GM12878 (cell line): ENCODE results near the gene GNB5. TPM values are rescaled to one million over a fixed set of nuclear protein-coding genes. Genes with fewer than 3 reads are reported as not detected.

Experiments used
- ATF2 ChIP-seq: IDR thresholded peaks from 2 replicates; pipeline ENCODE4 v1.6.1; 2012; ENCODE audit warnings: low read length, inconsistent platforms
- BMI1 ChIP-seq: fragments of 450-650 bp; IDR thresholded peaks from 2 replicates; pipeline ENCODE4 v1.6.1; 2016; ENCODE audit warnings: mild to moderate bottlenecking, moderate library complexity, borderline replicate concordance
- CHD4 ChIP-seq: fragments of 200-600 bp; sonication (generic); IDR thresholded peaks from 2 replicates; pipeline ENCODE4 v1.6.1; 2016; ENCODE audit warnings: mild to moderate bottlenecking
- E2F4 ChIP-seq: IDR thresholded peaks from 2 replicates; pipeline ENCODE4 v1.6.1; 2012; ENCODE audit warnings: low read depth, low read length, improper control_type of control experiment
- HDGF ChIP-seq: fragments of 450-650 bp; IDR thresholded peaks from 2 replicates; pipeline ENCODE4 v1.6.1; 2016; ENCODE audit warnings: antibody characterized with exemption
- IRF4 ChIP-seq: IDR thresholded peaks from 2 replicates; pipeline ENCODE4 v1.6.1; 2011; ENCODE audit warnings: low read depth, low read length
- MEF2B ChIP-seq: fragments of 450-650 bp; IDR thresholded peaks from 2 replicates; pipeline ENCODE4 v1.6.1; 2018; ENCODE audit warnings: mild to moderate bottlenecking, moderate library complexity; ENCODE audit not compliant: partially characterized antibody, poor library complexity, severe bottlenecking
- NFXL1 ChIP-seq: fragments of 450-650 bp; IDR thresholded peaks from 2 replicates; pipeline ENCODE4 v1.6.1; 2017; ENCODE audit warnings: antibody characterized with exemption, mild to moderate bottlenecking, borderline replicate concordance
- NFYB ChIP-seq: IDR thresholded peaks from 2 replicates; pipeline ENCODE4 v1.6.1; 2011; ENCODE audit warnings: low read depth, mild to moderate bottlenecking, low read length, improper control_type of control experiment, moderate library complexity; ENCODE audit not compliant: insufficient read depth
- NKRF ChIP-seq: fragments of 450-650 bp; conservative IDR thresholded peaks from 2 replicates; pipeline ENCODE4 v1.6.1; 2017; ENCODE audit warnings: mild to moderate bottlenecking, moderate library complexity
- POU2F2 ChIP-seq: IDR thresholded peaks from 3 replicates; pipeline ENCODE4 v1.6.1; 2011; ENCODE audit warnings: low read depth, mild to moderate bottlenecking, low read length, borderline replicate concordance
- RELA ChIP-seq: fragments of 450-650 bp; IDR thresholded peaks from 2 replicates; pipeline ENCODE4 v1.8.0; 2014; ENCODE audit warnings: borderline replicate concordance; ENCODE audit not compliant: partially characterized antibody
- SKIL ChIP-seq: fragments of 450-650 bp; IDR thresholded peaks from 2 replicates; pipeline ENCODE4 v1.6.1; 2017; ENCODE audit warnings: mild to moderate bottlenecking, low read depth, inconsistent platforms; ENCODE audit not compliant: poor library complexity, severe bottlenecking
- SMAD5 ChIP-seq: IDR thresholded peaks from 2 replicates; pipeline ENCODE4 v1.6.1; 2016; ENCODE audit warnings: antibody characterized with exemption, low read depth
- TAF1 ChIP-seq: IDR thresholded peaks from 2 replicates; pipeline ENCODE4 v1.6.1; 2011; ENCODE audit warnings: mild to moderate bottlenecking, low read depth, low read length, borderline replicate concordance
- TARDBP ChIP-seq: IDR thresholded peaks from 2 replicates; pipeline ENCODE4 v1.6.1; 2016; ENCODE audit warnings: borderline replicate concordance
- TCF12 ChIP-seq: IDR thresholded peaks from 2 replicates; pipeline ENCODE4 v1.6.1; 2011; ENCODE audit warnings: low read depth, mild to moderate bottlenecking, low read length
- ZNF687 ChIP-seq: fragments of 450-650 bp; IDR thresholded peaks from 2 replicates; pipeline ENCODE4 v1.6.1; 2017; ENCODE audit warnings: mild to moderate bottlenecking, moderate library complexity
- polyA plus RNA-seq, 11 experiments: library from polyadenylated mRNA; depleted of rRNA in 4 of 11; unstranded in 6 of 11; stranded (reverse) in 5 of 11; fragments of >200 nt; fragmentation: Nextera tagmentation in 4 of 11; fragmentation: Illumina TruSeq in 1 of 11; extraction: Ambion mirVana in 4 of 11; extraction: Trizol in 1 of 11; gene quantifications; 1 replicate in 1 of 11; 2 replicates in 10 of 11; pipeline versions ENCODE4 v1.2.1 to v1.2.3, GENCODE V29; 2011 to 2016; ENCODE audit warnings: inconsistent platforms in 2 of 11, missing spikeins in 2 of 11, low read depth in 1 of 11
- total RNA-seq, 4 experiments: library from RNA; depleted of rRNA in 3 of 4; stranded (reverse); fragments of >200 nt in 3 of 4; fragmentation: Illumina TruSeq in 1 of 4; extraction: Trizol in 1 of 4; gene quantifications; 2 replicates each; pipeline versions ENCODE4 v1.2.1 to v1.2.3, GENCODE V29; 2013 to 2021

Gene GNB5
- total and polyA plus RNA-seq, 10 of the 15 experiments (the other 5 are each of a cell fraction or from before 2014, with no cell fraction given) = 2.4 to 25.9 (median 15.2) TPM

GRCh38 chr15:52103217-52104207, 87.7 kb downstream of the GNB5 start (continued):
- TF ChIP-seq TAF1 (0 out of 2 replicates have a peak, but pooled peaks have one; percentile 45), TCF12 (peak; percentile 74), NFXL1 (no peak), IRF4 (peak; percentile 71; the same call in 1 of the 2 replicates), ZNF687 (peak; percentile 51), SKIL (peak; percentile 54), ATF2 (no peak; the same call in none of the 2 replicates), E2F4 (no peak), SMAD5 (no peak), NKRF (no peak), POU2F2 (peak; percentile 71; the same call in 1 of the 3 replicates), CHD4 (no peak), RELA (no peak), NFYB (no peak), MEF2B (peak; percentile 97), TARDBP (no peak), HDGF (no peak), BMI1 (no peak)
